A673 (cell line): ENCODE data around the gene ZBTB12. TPM values are rescaled to one million over a fixed set of nuclear protein-coding genes. Genes with fewer than 3 reads are reported as not detected.
"Not testable (repeated sequence)": the region's sequence is repeated elsewhere in the genome, so short reads cannot be mapped to it uniquely, and the experiment has no call there.

Source experiments
- BruUV-seq: library from RNA; stranded (reverse); fragments of 400-500 nt; replicated peaks from 2 replicates; lab custom pipeline; 2021; lab: Mats Ljungman, UMichigan
- CTCF ChIA-PET: fragments of 300-600 bp; sonication (Branson Sonifier 250); formaldehyde crosslinking; loops from one replicate; lab custom pipeline; 2022; ENCODE audit warnings: antibody characterized with exemption; lab: Charles Lee
- POLR2A ChIA-PET: fragments of 300-600 bp; sonication (Branson Sonifier 250); formaldehyde crosslinking; loops from one replicate; lab custom pipeline; 2022; ENCODE audit warnings: antibody characterized with exemption; ENCODE audit not compliant: low non-redundant PET; lab: Charles Lee
- DNase-seq: peaks from one replicate; pipeline ENCODE4 v3.0.0-alpha.2; 2015; ENCODE audit warnings: low spot score
- H3K27ac ChIP-seq: fragments of 200-600 bp; sonication (generic); 2 replicates; pipeline ENCODE4 v1.5.1; 2016; ENCODE audit warnings: mixed run types, low read depth, mild to moderate bottlenecking, mixed read lengths, antibody characterized with exemption, low read length; ENCODE audit not compliant: poor library complexity, severe bottlenecking
- H3K27me3 ChIP-seq: fragments of 200-600 bp; sonication (generic); replicated peaks from 2 replicates; pipeline ENCODE4 v1.6.1; 2017; ENCODE audit warnings: mixed run types, low read depth, mild to moderate bottlenecking, mixed read lengths, antibody characterized with exemption, low read length; ENCODE audit not compliant: insufficient read depth, poor library complexity
- H3K36me3 ChIP-seq: fragments of 200-600 bp; sonication (generic); 2 replicates; pipeline ENCODE4 v1.6.1; 2016; ENCODE audit warnings: mixed run types, mild to moderate bottlenecking, mixed read lengths, antibody characterized with exemption, low read length; ENCODE audit not compliant: insufficient read depth, poor library complexity, severe bottlenecking
- H3K4me1 ChIP-seq: fragments of 200-600 bp; sonication (generic); 2 replicates; pipeline ENCODE4 v1.6.1; 2017; ENCODE audit warnings: mixed run types, mild to moderate bottlenecking, mixed read lengths, antibody characterized with exemption, low read length; ENCODE audit not compliant: insufficient read depth, poor library complexity, severe bottlenecking
- H3K4me3 ChIP-seq: fragments of 200-600 bp; sonication (generic); 2 replicates; pipeline ENCODE4 v1.5.1; 2016; ENCODE audit warnings: low read depth, mixed run types, mild to moderate bottlenecking, mixed read lengths, low read length; ENCODE audit not compliant: poor library complexity, severe bottlenecking
- H3K9me3 ChIP-seq: fragments of 200-600 bp; sonication (generic); 2 replicates; pipeline ENCODE4 v1.6.1; 2016; ENCODE audit warnings: mixed run types, low read depth, mild to moderate bottlenecking, mixed read lengths, antibody characterized with exemption, low read length; ENCODE audit not compliant: poor library complexity, severe bottlenecking
- EZH2 ChIP-seq: fragments of 200-600 bp; sonication (generic); IDR thresholded peaks from 2 replicates; pipeline ENCODE4 v1.6.1; 2017; ENCODE audit warnings: borderline replicate concordance, low read depth, mild to moderate bottlenecking, mixed read lengths, antibody characterized with exemption, low read length; ENCODE audit not compliant: poor library complexity, severe bottlenecking
- intact Hi-C: fragments of 100-400 bp; cut with micrococcal nuclease; formaldehyde crosslinking; loops from one replicate; pipeline ENCODE4 v1.10.0; 2022; ENCODE audit not compliant: unreplicated experiment
- total RNA-seq: library from RNA; stranded (reverse); gene quantifications from 2 replicates; pipeline ENCODE4 v1.2.3, GENCODE V29; 2021
- TF ChIP-seq, protein P1 (sequence below): fragments of 300-800, 200-600 bp; sonication (generic); conservative IDR thresholded peaks from 2 replicates; pipeline ENCODE4 v1.5.1; 2017; ENCODE audit warnings: low read depth, mild to moderate bottlenecking, antibody characterized with exemption, low read length, moderate library complexity, mixed read lengths

The ZBTB12 gene
- total RNA-seq, 1 experiment from 2014 or later = 21.3 TPM

DNA sequence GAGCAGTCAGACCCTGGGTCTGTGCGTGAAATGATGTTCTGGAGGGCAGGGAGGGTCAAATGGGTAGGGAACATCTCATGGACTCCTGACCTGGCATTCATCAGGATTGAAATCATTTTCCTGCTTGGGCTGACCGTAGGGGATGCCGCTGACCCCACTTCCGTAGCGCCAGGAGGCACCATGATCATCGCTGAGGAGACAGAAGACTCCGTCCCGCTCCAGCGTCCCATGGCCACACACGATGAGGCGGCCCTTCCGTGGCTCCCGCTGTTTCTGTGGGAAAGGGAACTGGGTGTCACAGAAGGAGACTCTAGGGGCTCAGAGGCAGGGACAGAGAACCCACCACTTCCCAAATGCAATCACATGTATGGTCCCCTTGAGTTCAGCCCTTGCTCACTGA, 41.5 kb downstream of the ZBTB12 start:
- intact Hi-C loops = no loop called here
- CTCF ChIA-PET = no interaction called here
- DNase-seq = no peak
- no TSS peak for BruUV-seq
- Histone ChIP-seq H3K27me3 (no peaks in the 10 kb centered on the region), H3K4me3 (no peak overlapping the region), H3K27ac (no peak overlapping the region), H3K36me3 (peaks cover 6% of the 10 kb centered on the region), H3K9me3 (no peaks in the 10 kb centered on the region), H3K4me1 (peaks cover 6% of the 10 kb centered on the region)
- POLR2A ChIA-PET = no interaction called here
- TF ChIP-seq, protein P1, sequence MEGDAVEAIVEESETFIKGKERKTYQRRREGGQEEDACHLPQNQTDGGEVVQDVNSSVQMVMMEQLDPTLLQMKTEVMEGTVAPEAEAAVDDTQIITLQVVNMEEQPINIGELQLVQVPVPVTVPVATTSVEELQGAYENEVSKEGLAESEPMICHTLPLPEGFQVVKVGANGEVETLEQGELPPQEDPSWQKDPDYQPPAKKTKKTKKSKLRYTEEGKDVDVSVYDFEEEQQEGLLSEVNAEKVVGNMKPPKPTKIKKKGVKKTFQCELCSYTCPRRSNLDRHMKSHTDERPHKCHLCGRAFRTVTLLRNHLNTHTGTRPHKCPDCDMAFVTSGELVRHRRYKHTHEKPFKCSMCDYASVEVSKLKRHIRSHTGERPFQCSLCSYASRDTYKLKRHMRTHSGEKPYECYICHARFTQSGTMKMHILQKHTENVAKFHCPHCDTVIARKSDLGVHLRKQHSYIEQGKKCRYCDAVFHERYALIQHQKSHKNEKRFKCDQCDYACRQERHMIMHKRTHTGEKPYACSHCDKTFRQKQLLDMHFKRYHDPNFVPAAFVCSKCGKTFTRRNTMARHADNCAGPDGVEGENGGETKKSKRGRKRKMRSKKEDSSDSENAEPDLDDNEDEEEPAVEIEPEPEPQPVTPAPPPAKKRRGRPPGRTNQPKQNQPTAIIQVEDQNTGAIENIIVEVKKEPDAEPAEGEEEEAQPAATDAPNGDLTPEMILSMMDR = no peak
- TF ChIP-seq EZH2 = no peak

DNA sequence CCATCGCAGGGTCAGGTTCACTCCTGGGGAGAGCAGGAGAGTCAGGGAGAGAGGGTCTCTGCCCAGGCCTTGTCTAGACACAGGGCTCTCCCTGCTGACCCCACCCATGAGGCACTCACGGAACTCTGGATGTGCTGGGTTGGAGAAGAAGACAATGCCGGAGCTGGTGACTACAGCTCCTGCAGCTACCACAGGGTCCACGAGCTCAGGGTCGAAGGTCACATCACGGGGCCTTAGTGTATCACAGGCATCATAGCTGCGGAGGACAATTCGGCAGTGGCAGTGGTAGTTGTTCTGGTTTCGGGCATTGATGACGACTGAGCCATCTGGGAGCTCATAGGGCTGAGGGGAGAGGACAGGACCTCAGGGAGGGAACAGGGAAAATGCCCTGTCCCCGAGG, 42.0 kb downstream of the ZBTB12 start:
- CTCF ChIA-PET = no interaction called here

DNA sequence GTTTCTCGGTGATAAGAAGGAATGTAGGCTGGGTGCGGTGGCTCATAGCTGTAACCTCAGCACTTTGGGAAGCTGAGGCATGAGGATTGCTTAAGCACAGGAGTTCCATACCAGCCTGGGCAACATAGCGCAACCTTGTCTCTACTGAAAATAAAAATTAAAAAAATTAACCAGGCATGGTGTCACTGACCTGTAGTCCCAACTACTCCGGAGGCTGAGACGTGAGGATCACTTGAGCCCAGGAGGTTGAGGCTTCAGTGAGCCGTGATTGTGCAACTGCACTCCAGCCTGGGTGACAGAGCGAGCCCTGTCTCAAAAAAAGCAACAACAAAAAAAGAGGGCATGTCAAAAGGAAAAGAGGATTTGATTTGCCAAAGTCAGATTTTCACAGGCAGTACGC, 43.2 kb downstream of the ZBTB12 start:
- BruUV-seq = no TSS peak
- no peaks in the 10 kb centered on the region for H3K4me1 ChIP-seq
- TF ChIP-seq, protein P1 = no peak
- TF ChIP-seq EZH2 = no peak
- ChIA-PET CTCF (no interaction called here), POLR2A (no interaction called here)
- H3K9me3 ChIP-seq = no peaks in the 10 kb centered on the region
- no peak overlapping the region for H3K4me3 ChIP-seq
- no peaks in the 10 kb centered on the region for H3K27me3 ChIP-seq
- intact Hi-C loops = no loop called here
- no peak overlapping the region for H3K27ac ChIP-seq
- DNase-seq = no peak
- peaks cover 6% of the 10 kb centered on the region for H3K36me3 ChIP-seq

More for the DNA sequence above, 42.0 kb downstream of the ZBTB12 start:
- no peak for DNase-seq
- Histone ChIP-seq H3K9me3 (no peaks in the 10 kb centered on the region), H3K27ac (no peak overlapping the region), H3K27me3 (no peaks in the 10 kb centered on the region), H3K36me3 (peaks cover 6% of the 10 kb centered on the region), H3K4me3 (no peak overlapping the region), H3K4me1 (peaks cover 6% of the 10 kb centered on the region)
- POLR2A ChIA-PET = no interaction called here
- TF ChIP-seq, protein P1 = no peak
- no peak for TF ChIP-seq EZH2
- intact Hi-C loops = no loop called here
- no TSS peak for BruUV-seq

DNA sequence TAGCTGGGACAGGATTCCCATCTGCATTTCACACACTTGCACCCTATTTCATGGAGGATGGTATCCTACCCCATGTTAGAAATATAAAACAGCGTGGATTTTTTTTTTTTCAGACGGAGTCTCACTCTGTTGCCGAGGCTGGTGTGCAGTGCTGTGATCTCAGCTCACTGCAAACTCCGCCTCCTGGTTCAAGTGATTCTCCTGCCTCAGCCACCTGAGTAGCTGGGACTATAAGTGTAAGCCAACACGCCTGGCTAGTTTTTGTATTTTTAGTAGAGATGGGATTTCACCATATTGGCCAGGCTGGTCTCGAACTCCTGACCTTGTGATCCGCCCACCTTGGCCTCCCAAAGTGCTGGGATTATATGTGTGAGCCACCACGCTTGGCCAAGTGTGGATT, 44.1 kb downstream of the ZBTB12 start:
- H3K9me3 ChIP-seq, intact Hi-C loops, DNase-seq, H3K36me3 ChIP-seq, H3K4me1 ChIP-seq, CTCF ChIA-PET, BruUV-seq, H3K27me3 ChIP-seq, H3K4me3 ChIP-seq, H3K27ac ChIP-seq: not testable (repeated sequence)
- POLR2A ChIA-PET = interaction anchor here (0.6 kb wide), 1 partner anchor 1853 kb away, joined by 3 read pairs; no protein-coding TSS in a partner anchor

DNA sequence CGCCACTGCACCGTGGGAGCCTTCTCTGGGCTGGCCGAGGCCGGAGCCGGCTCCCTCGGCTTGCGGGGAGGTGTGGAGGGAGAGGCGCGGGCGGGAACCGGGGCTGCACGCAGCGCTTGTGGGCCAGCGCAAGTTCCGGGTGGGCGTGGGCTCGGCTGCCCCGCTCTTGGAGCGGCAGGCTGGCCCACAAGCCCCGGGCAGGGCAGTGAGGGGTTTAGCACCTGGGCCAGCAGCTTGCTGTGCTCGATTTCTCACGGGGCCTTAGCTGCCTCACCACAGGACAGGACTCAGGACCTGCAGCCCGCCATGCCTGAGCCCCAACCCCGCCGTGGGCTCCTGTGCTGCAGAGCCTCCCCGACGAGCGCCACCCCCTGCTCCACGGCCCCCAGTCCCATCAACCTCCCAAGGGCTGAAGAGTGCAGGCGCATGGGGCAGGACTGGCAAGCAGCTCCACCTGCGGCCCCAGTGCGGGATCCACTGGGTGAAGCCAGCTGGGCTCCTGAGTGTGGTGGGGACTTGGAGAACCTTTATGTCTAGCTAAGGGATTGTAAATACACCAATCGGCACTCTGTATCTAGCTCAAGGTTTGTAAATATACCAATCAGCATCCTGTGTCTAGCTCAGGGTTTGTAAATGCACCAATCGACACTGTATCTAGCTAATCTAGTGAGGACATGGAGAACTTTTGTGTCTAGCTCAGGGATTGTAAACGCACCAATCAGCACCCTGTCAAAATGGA, 49.7 kb downstream of the ZBTB12 start:
- BruUV-seq, H3K36me3 ChIP-seq, CTCF ChIA-PET, POLR2A ChIA-PET, H3K9me3 ChIP-seq, H3K4me1 ChIP-seq, H3K27ac ChIP-seq, intact Hi-C loops, DNase-seq, H3K27me3 ChIP-seq, H3K4me3 ChIP-seq: not testable (repeated sequence)
